ENCODE results near the gene SERTM2.

Gene SERTM2

DNA sequence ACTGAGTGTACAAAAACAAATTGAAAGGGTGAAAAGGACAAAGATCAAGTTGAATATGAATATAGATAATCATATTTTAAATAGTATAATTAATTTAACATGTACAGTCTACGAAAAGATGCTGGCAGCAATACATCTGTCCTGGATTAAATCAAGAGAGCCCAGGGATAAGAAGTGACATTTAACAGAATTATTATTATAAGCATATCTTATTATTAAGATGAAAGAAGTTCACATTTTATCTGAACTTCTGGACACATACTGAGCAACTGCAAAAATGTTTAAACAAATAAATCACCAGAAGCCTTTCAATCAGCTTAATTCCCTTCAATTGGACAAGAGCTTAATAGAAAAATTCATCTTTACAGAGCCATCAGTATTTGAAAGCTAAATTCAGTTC lies 50.4 kb downstream of the SERTM2 start:
- DNase-seq = no peak

DNA sequence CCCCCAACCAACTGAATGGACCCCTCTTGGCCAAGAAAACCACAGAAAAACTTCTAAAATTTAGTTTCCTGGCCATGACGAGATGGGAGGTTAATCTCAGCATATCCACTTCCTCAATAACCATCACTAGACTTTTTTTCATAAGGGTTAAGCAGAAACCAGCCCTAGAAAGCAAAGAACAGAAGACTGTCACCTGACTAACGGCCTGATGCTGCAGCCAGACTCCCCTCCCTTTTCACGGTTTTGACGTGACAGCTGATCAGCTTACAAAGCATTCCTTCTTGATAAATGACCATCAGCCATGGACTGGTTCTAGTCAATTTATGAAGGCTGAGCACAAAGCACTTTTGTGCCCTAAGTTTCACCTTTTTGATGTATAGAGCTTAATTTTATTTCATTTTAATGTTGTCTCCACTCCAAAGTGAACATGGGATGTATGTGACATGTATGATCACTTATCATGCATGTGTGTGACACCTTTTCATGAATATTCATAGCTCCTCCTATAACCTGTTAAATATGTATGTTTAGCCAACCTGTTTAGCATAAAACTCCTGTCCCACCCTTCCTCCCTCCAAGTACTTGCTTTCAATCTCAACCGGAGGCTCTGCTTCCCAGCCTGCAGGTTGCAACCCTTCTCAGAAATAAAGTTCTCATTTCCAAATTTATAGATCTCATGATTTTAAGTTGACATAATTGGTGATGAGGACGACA lies 56.3 kb downstream of the SERTM2 start:
- no peak for DNase-seq

DNA sequence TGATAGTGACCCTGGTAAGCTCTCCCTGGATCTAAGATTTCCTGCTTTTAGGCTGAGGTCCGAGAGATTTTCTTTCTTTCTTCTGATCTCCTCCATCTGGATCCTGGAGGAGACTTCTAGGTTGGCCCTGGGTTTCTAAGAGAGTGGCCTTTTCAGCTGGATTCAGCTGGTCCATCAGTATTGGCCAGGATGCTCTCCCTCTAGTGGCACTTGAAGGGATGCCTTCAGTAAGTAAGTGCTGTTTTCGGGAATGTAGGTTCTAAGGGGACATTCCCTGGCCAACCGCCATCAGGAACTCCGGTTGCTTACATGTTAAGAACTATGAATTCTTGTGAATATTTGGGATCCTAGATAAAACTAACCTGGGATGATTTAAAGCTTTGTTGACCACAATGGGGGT lies 56.9 kb downstream of the SERTM2 start:
- DNase-seq = peak; percentile 20

DNA sequence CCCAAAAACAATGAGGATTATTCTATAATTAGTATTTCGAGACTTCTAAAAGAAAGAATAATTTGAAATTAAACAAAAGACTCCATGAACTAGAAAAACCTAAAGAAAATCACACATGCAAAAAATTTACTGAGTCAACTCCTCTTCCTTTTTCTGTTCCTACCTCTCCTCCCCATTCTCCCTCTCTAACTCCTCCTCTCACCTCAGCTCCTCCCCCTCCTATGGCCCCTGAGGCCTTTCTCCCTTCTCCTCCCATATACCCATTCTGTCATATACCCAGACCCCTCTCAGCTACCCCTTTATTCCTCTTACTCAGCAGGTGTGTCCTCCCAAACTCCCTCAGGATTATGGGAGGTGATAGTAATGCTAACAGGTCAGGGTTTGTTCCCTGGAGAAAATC lies 57.4 kb downstream of the SERTM2 start:
- DNase-seq = no peak

All from right hindlimb (tissue), 1 donor.